GF-D8 (cell line): ENCODE data around the gene COPG2.
A peak's percentile ranks its signal among the peaks of the same experiment; 100 is the strongest.
"Not testable (repeated sequence)": the region's sequence is repeated elsewhere in the genome, so short reads cannot be mapped to it uniquely, and the experiment has no call there.

Experiments used
- DNase-seq: peaks from one replicate; lab custom pipeline; 2025; lab: John Stamatoyannopoulos, UW

COPG2 gene

GRCh38 chr7:130668258-130669084, at the start of gene COPG2:
Gene COPG2 (minus strand): TSS chr7:130668748. CDS start chr7:130668668, 80 bp downstream.
- peak; percentile 62 for DNase-seq

GRCh38 chr7:130712416-130712815, 43.9 kb upstream of the COPG2 start:
- DNase-seq: no peak

- DNase-seq: no peak
Observed at GRCh38 chr7:130708766-130709165, 40.2 kb upstream of the COPG2 start.

GRCh38 chr7:130708001-130708400, 39.5 kb upstream of the COPG2 start:
- no peak for DNase-seq

- no peak for DNase-seq
Observed at GRCh38 chr7:130703851-130704250, 35.3 kb upstream of the COPG2 start.

GRCh38 chr7:130701650-130702049, 33.1 kb upstream of the COPG2 start:
- no peak for DNase-seq

- DNase-seq: no peak
Observed at GRCh38 chr7:130700760-130701159, 32.2 kb upstream of the COPG2 start.

GRCh38 chr7:130699686-130700085, 31.1 kb upstream of the COPG2 start:
- no peak for DNase-seq

GRCh38 chr7:130697820-130698219, 29.3 kb upstream of the COPG2 start:
- DNase-seq: no peak

GRCh38 chr7:130695840-130696239, 27.3 kb upstream of the COPG2 start:
- DNase-seq: peak; percentile 7

GRCh38 chr7:130692396-130692795, 23.8 kb upstream of the COPG2 start:
- DNase-seq: not testable (repeated sequence)

GRCh38 chr7:130689683-130690082, 21.1 kb upstream of the COPG2 start:
- no peak for DNase-seq

GRCh38 chr7:130683026-130683425, 14.5 kb upstream of the COPG2 start:
- no peak for DNase-seq

- no peak for DNase-seq
Observed at GRCh38 chr7:130674456-130674855, 5.9 kb upstream of the COPG2 start.

GRCh38 chr7:130673066-130673465, 4.5 kb upstream of the COPG2 start:
- DNase-seq: no peak

GRCh38 chr7:130672146-130672545, 3.6 kb upstream of the COPG2 start:
- DNase-seq: no peak

- DNase-seq: peak; percentile 28
Observed at GRCh38 chr7:130669085-130669700, 645 bp upstream of the COPG2 start.

- no peak for DNase-seq
Observed at GRCh38 chr7:130667593-130668257, 823 bp downstream of the COPG2 start.

- no peak for DNase-seq
Observed at GRCh38 chr7:130662426-130662825, 6.1 kb downstream of the COPG2 start.

- DNase-seq: no peak
Observed at GRCh38 chr7:130655286-130655685, 13.3 kb downstream of the COPG2 start.

- DNase-seq: no peak
Observed at GRCh38 chr7:130654850-130655249, 13.7 kb downstream of the COPG2 start.

- no peak for DNase-seq
Observed at GRCh38 chr7:130650611-130651120, 17.9 kb downstream of the COPG2 start.
